Superior temporal gyrus (tissue), 1 donor: ENCODE data around the gene IFNL3.
"Not testable (repeated sequence)": the region's sequence is repeated elsewhere in the genome, so short reads cannot be mapped to it uniquely, and the experiment has no call there.

ENCODE experiments used
- DNase-seq: peaks from one replicate; pipeline ENCODE4 v3.0.0-alpha.2; 2016; ENCODE audit errors: extremely low spot score

The IFNL3 gene

DNA sequence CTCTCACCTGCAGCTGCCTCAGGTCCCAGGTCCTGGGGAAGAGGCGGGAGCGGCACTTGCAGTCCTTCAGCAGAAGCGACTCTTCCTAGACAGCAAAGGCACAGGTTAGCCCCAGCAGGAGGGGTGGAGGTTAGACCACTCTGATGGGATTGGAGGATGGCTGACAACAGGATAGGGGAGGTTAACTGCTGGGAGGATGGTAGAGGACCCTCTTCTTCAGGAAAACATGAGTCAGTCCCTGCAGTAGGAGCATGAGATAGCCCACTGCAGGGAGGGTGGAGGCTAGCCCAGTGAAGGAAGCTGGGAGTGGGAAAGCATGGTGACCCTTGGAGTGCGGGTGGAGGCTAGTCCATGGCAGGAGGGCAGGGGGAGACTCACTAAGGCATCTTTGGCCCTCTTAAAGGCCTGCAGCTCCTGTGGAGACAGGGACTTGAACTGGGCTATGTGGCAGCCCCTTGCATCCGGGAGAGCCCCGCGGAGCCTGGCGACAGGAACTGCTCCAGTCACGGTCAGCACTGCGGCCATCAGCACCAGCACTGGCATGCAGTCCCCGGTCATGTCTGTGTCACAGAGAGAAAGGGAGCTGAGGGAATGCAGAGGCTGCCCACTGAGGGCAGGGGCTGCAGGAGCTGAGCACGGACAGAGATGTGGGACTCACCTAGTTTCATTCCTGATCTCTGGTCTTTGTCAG lies at the start of gene IFNL3:
TSS of gene IFNL3 (minus strand) at position 597 of the 691 bp plus-strand sequence. CDS start at position 558, 39 bp downstream.
- DNase-seq, result not testable (repeated sequence)

DNA sequence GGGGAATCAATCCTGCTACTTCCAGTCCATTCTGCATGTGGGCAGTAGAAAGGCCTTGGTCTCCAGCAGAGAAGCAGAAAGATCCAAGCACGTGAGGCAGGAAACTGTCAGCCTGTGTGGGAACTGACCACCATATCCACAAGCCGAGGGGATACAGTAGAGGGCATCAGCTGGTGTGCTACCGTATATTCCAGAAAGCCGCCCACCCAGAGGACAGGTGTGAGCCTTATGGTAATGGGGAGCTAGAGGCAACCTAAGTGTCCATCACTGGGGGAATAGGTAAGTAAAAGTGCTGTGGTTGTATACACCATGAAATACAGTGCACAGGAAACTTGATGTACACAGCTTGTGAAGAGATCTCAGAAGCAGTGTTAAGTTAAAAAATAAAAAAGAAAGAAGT lies 48.6 kb upstream of the IFNL3 start:
- no peak for DNase-seq

DNA sequence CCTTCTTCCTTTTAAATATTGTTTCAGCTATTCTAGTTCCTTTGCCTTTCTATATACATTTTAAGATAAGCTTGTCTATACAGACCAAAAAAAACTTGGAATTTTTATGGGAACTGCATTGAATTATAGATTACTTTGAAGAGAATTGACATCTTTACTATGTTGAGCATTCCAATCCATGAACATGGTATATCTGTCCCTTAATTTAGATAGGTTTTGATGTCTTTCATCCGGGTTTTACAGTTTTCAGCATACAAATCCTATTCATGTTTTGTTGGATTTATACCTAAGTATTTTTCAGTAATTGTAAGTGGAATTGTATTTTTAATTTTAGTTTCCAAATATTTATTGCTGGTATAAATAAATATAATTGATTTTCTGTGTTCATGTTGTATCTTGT lies 39.2 kb upstream of the IFNL3 start:
- no peak for DNase-seq

DNA sequence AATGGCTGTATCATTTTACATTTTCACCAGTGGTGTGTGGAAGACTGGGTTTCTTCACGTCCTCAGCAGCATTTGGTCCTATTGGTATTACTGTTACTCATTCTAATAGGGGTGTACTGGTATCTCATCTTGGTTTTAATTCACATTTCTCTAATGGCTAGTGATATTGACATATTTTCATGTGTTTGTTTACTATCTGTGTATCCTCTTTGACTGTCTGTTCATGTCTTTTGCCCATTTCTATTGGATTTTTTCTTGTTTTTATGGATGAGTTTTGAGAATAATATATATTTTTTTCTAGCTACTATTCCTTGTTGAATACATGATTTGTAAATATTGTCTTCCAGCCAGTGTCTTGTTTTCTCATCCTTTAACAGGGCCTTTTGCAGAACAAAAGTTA lies 37.2 kb upstream of the IFNL3 start:
- no peak for DNase-seq

DNA sequence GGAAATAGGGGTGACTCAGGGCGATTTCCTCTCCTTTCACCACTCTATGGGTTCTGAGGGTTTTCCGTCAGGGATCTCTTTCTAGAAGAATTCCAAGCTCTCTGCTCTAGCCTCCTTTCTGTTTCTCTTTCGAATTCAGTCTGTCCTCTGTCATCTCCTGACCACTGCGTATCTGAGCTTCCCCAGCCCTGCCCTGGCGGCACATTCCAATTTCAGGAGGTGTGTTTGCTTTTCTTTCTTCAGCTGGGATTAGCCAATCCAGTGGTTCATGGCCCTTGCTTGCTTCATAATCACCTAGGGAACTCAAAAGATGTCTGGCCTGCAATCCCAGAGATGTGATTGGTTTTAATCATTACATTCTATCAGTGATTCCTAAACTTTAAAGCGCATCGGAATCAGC lies 32.8 kb upstream of the IFNL3 start:
- DNase-seq, result no peak

DNA sequence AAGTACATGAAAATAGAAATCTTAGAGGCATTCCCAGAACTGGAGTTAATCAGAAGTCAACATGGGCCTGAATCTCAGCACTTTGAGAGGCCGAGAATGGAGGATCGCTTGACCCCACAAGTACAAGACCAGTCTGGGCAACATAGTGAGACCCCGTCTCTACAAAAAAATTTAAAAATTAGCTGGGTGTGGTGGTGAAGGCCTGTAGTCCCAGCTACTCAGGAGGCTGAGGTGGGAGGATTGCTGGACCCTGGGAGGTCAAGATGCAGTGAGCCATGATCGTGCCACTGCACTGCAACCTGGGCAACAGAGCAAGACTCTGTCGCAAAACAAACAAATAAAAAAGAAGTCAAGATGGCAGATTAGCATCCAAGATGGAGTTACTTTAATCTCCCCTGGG lies 31.9 kb upstream of the IFNL3 start:
- DNase-seq, result no peak

DNA sequence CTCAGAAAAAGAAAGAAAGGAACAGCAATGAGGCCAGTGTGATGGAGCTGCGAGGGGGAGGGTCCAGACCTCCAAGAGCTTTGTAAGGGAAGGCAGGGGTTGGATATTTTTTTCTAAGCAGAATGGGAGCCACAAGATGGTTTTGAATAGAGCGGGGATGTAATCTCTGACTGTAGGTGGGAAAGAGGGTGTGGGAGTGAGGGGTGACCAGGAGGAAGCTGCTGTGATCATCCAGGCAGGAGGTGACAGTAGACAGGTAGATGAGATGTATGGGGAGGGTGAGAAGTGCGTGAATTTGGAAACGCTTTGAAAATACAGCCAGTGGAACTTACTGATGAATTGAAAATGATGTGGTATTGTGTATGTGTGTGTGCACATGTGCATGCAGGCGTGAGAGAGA lies 30.8 kb upstream of the IFNL3 start:
- DNase-seq, result no peak

DNA sequence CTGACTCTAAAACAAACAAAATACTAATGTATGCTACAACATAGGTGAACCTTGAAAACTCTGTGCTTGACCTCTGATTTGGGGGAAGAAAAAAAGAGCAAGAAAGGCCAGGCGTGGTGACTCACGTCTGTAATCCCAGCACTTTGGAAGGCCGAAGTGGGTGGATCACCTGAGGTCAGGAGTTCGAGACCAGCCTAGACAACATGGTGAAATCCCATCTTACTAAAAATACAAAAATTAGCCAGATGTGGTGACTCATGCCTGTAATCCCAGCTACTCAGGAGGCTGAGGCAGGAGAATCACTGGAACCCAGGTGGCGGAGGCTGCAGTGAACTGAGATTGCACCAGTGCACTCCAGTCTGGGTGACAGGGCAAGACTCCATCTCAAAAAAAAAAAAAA lies 29.1 kb upstream of the IFNL3 start:
- DNase-seq, result not testable (repeated sequence)

DNA sequence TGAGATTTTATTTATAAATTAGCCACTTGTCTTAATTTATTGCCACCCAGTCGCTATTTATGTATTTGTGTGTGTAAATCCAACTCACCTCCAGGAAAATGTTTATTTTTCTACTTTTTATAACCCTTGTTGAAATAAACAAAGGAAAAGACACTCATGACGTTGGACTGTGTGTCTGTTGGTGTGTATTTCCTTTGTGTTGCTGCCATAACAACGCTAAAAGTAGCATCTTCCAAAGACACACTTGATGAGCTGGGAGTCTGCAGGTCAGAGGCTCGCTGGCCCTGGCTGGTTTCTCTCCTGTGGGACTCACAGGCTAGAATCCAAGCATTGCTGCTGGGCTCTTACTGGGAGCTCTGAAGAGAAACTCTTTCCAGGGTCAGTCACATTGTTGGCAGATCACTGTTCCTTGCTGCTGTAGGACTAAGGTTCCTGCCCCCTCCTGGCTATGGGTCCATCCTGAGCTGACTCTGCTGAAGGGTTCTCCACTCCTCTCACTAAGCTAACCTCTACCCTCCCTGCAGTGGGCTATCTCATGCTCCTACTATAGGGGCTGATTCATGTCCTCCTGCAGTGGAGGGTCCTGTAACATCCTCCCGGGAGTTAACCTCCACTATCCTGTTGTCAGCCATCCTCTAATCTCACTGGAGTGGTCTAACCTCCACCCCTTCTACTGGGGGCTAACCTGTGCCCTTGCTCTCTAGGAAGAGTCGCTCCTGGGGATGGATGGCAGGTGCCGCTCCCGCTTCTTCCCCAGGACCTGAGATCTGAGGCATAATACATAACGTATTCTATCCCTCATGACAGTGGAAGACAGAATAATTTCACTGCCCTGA lies 25.4 kb upstream of the IFNL3 start:
- no peak for DNase-seq

DNA sequence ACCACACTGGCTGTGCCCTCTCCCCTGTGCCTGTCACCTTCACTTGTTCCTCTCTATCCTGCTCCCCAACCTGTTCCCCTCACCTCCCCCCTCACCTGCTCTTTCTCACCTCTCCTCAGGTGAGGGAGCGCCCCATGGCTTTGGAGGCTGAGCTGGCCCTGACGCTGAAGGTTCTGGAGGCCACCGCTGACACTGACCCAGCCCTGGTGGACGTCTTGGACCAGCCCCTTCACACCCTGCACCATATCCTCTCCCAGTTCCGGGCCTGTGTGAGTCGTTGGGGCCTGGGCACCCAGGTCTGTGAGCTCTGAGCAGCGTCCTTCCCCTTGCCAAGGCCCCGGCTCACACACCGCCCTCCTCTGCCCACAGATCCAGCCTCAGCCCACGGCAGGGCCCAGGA lies 24.6 kb upstream of the IFNL3 start:
- DNase-seq, result not testable (repeated sequence)

DNA sequence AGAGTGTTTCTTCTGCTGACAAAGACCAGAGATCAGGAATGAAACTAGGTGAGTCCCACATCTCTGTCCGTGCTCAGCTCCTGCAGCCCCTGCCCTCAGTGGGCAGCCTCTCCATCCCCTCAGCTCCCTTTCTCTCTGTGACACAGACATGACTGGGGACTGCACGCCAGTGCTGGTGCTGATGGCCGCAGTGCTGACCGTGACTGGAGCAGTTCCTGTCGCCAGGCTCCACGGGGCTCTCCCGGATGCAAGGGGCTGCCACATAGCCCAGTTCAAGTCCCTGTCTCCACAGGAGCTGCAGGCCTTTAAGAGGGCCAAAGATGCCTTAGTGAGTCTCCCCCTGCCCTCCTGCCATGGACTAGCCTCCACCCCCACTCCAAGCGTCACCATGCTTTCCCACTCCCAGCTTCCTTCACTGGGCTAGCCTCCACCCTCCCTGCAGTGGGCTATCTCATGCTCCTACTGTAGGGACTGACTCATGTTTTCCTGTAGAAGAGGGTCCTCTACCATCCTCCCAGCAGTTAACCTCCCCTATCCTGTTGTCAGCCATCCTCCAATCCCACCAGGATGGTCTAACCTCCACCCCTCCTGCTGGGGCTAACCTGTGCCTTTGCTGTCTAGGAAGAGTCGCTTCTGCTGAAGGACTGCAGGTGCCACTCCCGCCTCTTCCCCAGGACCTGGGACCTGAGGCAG lies 23.9 kb upstream of the IFNL3 start:
- DNase-seq, result not testable (repeated sequence)

DNA sequence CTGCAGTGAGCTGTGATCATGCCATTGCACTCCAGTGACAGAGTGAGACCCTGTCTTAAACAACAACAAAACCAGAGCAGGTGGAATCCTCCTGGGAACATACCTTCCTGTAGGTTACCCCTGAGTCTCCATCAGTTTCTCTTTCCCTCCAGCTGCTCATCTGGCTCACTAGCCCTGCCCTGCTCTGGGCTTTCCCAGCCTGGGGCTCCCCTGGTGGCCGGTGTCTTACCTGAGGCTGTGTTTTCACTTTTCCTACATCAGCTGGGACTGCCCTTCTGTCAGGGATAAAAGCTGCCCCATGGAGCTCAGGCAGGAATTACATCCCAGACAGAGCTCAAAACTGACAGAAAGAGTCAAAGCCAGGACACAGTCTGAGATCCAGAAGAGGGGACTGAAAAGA lies 23.3 kb upstream of the IFNL3 start, which contains the start of gene IFNL2:
TSS of gene IFNL2 (plus strand) at position 312 of the 400 bp plus-strand sequence. CDS start 173 bp downstream, outside the sequence.
- not testable (repeated sequence) for DNase-seq

DNA sequence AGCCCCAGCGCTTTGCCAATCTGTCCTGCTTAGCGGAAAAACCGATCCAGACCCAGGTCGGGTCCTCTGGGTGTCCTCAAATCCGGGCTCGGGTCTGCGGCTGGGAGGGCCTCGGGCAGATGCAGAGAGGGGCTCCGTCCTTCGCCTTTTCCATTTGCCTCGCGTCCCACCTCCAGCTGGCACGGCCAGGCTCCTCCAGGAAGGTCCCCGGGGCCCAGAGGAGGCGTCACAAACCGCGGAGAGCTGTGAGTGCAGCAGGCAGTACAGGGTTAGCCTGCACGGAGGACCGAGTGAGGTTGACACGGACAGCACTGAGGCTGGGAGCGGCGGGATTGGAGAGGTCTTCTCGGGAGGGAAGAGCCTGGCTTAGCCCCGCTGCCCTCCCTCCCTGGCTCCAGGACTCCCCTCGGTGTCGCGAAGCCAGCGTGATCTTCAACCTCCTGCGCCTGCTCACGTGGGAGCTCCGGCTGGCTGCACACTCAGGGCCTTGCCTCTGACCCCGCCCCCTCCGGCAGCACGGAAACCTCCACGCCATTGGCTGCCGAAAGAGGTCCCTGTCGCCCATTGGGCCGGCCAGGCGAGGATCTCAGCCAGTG lies 20.6 kb upstream of the IFNL3 start:
- DNase-seq, result no peak

DNA sequence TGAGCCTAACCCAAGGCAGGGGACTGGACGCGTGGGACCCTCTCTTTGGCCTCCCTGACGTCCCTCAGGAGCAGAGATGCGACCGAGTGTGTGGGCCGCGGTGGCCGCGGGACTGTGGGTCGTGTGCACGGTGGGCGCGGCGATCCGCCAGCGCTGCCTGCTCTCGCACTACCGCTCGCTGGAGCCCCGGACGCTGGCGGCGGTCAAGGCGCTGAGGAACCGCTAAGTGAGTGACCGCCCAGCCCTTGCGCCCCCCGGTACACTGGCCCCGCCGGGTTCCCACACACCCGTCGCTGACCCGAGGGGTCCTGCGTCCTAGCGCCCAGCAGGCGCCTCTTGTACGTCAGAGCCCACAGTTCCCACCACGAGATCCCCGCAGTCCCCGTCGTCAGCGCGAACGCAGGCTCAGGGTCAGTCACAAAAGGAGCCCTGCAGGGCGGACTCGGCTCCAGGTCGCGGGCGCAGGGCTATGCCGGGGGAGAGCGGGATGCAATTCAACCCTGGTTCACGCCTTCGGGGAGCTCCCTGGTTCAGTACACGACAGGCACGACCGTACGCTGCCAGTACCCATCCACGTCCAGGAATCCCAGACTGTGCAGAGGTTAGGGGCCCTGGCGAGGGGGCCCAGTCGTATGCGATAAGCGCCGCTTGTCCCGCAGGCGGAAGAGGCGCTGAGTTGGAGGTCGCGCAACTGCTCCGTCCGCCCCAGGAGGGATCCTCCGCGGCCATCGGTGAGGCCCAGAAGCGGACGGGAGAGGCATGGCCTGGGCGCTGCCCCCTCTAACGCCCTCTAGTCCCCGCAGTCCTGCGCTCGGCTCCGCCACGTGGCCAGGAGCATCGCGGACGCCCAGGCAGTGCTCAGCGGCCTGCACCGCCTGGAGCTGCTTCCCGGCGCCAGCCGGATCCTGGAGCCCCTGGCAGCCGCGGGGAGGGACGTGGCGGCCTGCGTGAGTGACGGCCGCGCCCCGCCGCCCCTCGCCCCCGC lies 19.8 kb upstream of the IFNL3 start:
- no peak for DNase-seq

DNA sequence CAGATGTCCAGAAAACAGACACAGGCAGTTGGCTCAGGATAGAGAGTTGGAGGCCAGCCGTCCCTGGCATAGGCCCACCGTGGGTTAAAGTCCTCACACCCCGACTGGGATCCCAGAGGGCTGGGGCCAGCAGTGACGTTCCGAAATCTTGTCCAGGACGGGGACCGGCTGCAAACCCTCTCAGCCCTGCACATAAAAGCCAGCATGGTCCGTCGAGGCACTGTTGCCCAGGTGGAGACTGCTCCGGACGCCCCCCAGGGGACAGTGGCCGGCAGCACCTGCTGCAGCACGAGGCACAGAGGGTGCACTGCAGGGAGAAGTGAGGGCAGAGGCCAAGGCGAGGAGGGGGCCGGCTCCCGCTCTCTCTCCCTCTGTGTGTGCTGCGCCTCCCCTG lies 19.1 kb upstream of the IFNL3 start:
- DNase-seq, result no peak

DNA sequence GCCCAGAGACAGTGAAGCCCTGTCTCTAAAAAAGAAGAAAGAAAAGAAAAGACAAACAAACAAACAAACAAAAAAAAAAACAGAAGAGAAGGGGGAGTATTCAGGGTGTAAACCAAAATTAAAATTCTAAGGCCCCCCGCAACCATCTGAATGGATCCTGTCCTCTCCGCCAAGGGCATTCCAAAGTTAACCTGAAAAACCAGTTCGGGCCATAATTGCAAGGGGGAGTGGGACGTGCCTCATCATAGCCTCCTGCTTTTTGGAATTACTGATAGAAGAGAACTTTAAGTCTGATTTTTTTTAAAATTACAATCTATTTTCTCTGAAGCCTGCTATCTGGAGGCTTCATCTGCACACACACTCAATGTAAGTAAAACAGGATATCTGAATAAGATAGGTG lies 17.7 kb upstream of the IFNL3 start:
- no peak for DNase-seq

DNA sequence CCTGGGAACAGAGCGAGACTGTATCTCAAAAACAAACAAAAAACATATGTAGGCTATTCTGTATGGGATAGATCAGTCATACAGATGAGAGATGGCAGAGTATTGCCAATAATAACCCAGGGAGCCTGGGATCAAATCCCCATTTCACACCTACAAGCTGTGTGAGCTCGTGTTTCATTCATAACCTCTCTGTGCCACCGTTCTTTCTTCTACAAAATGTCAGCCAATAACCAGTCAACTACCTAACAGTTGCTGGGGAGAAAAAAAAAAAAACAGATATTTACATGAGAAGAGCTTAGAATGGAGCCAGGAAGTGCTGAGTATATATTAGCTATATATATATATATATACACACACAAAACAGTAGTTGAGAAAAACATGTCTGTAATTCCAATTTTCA lies 16.9 kb upstream of the IFNL3 start:
- DNase-seq, result no peak

DNA sequence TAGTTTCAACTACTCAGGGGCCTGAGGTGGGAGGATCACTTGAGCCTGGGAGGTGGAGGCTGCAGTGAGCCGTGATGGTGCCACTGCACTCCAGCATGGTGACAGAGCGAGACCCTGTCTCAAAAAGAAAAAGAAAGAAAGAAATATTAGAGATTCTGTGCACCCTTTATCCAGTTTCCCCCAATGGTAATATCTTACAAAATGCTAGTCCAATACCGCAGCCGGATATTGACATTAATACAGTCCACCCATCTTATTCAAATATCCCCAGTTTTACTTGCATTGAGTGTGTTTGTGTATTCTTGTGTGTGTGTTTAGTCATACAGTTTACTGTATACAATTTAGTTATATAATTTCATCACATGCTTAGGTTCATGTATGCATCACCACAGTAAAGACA lies 12.4 kb upstream of the IFNL3 start:
- DNase-seq, result no peak

DNA sequence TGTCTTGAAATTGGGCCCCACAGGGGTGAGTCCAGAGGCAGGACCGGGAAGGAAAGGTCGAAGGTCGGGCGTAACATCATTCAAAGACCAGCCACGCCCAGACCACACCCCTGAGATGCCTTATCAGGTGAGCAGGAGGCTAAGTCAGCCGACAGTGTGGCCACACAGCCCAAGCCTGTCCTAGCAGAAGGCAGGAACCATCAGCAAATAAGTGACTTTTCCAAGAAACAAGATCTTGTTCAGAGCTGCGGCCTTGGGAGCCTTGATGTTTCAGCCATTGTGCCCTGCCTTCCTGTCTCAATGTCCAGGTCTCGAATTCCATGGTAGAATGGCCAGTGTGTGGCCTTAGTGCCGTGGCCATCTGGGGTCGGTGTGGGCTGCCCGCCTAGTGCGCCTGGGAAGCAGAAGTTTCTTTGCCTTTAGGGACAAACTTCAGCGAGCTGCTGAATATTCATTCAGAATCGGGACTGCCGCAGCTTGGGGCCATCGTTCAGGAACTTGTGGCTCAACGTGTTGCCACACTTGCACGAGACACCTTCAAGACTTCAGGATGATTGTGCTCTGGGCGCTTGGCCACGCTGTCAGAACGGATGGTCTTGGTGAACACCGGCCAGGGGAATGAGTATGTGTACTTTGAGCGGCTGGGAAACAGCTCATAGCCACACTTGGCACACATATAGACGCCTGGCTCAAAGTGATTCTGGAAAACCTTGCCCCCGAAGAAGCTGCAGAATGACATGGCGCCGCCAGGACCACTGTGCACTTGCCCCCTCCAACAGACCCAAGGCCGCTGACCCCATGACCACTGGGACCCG lies 9.9 kb upstream of the IFNL3 start:
- no peak for DNase-seq
